ENCODE data around the gene HUS1. TPM values are rescaled to one million over a fixed set of nuclear protein-coding genes. Genes with fewer than 3 reads are reported as not detected.
"Not testable (repeated sequence)": the region's sequence is repeated elsewhere in the genome, so short reads cannot be mapped to it uniquely, and the experiment has no call there.

Gene HUS1
- total and polyA plus RNA-seq, 3 donors from 2014 or later = 18.4 to 40.3 (median 39.4) TPM

DNA sequence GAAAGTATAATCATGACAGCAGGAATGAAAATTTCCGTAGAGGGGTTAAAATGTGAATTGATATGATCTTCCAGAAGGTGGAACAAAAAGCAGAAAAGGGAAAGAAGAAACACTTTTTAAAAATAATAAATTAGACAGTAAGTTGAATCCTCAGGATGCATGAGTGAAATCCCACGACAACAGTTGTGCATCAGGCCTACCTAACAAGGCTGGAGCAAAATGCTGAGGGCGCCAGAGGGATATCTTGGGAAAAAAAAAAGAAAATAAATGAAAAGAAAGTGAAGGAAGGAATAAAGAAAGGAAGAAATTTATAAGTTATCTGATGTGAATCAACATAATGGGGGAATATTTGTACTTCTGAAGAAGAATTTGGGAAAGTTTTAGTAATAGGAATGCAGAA lies 13.0 kb upstream of the HUS1 start:
- H3K27me3 ChIP-seq = no peaks in the 10 kb centered on the region
- intact Hi-C loops (cut with DNase I; ENCODE audit: low total_unique reads) = no loop called here
- WGBS, 2 donors = 62 to 76% methylated on average over 3 of the region's 3 CpGs
- TF ChIP-seq POLR2A (IDR thresholded peaks at IDR 0.05) = no peak
- TF ChIP-seq, protein P1, sequence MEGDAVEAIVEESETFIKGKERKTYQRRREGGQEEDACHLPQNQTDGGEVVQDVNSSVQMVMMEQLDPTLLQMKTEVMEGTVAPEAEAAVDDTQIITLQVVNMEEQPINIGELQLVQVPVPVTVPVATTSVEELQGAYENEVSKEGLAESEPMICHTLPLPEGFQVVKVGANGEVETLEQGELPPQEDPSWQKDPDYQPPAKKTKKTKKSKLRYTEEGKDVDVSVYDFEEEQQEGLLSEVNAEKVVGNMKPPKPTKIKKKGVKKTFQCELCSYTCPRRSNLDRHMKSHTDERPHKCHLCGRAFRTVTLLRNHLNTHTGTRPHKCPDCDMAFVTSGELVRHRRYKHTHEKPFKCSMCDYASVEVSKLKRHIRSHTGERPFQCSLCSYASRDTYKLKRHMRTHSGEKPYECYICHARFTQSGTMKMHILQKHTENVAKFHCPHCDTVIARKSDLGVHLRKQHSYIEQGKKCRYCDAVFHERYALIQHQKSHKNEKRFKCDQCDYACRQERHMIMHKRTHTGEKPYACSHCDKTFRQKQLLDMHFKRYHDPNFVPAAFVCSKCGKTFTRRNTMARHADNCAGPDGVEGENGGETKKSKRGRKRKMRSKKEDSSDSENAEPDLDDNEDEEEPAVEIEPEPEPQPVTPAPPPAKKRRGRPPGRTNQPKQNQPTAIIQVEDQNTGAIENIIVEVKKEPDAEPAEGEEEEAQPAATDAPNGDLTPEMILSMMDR (IDR thresholded peaks at IDR 0.05) = no peak
- no peak overlapping the region for H3K4me3 ChIP-seq
- H3K9me3 ChIP-seq = no peaks in the 10 kb centered on the region
- DNase-seq = no peak
- no peaks in the 10 kb centered on the region for H3K36me3 ChIP-seq (ENCODE audit: low read depth, missing control alignments)
- H3K4me1 ChIP-seq = no peaks in the 10 kb centered on the region
- H3K27ac ChIP-seq = peak overlapping the region; percentile 50 to 65

DNA sequence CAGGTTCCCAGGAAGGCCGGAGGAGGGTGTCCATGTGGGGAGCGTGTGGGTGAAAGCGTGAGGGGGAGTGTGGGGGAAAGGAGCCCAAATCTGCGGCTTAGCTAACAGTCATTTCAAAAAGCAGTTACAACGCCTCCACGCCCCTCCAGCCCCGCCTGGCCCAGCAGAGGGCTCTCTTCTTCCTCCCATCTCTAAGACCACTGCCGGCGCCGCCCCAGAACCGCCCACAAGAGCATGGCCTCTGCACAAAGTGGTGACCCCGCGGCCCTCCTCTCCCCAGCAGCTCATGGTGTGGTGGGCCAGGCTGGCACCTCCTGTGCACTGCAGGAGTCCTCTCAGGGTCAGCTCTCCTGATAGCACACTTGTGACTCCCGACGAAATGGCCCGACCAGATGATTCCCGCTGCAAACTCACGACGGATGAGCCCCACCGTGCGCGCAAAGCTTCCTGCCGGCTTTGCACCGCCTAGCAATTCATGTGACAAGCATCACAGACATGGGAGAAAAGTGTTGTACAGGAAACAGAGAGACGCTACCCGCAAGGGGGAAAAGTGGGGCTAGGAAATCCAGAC lies 12.4 kb upstream of the HUS1 start:
- intact Hi-C loops (cut with DNase I; ENCODE audit: low total_unique reads) = no loop called here
- H3K4me1 ChIP-seq = no peaks in the 10 kb centered on the region
- H3K27me3 ChIP-seq = no peaks in the 10 kb centered on the region
- H3K36me3 ChIP-seq (ENCODE audit: low read depth, missing control alignments) = no peaks in the 10 kb centered on the region
- peak overlapping the region; percentile 42 to 68 for H3K4me3 ChIP-seq
- DNase-seq = peak; percentile 93
- peak overlapping the region; percentile 50 to 65 for H3K27ac ChIP-seq
- TF ChIP-seq POLR2A (IDR thresholded peaks at IDR 0.05) = no peak
- TF ChIP-seq, protein P1 (IDR thresholded peaks at IDR 0.05) = peak; percentile 9 to 44 (median 35)
- 6 to 7% methylated on average over 26 of the region's 26 CpGs for WGBS, 2 donors
- no peaks in the 10 kb centered on the region for H3K9me3 ChIP-seq

GRCh38 chr7:47991270-47991669 lies 11.9 kb upstream of the HUS1 start:
- intact Hi-C loops (cut with DNase I; ENCODE audit: low total_unique reads) = no loop called here
- Histone ChIP-seq H3K4me1 (no peaks in the 10 kb centered on the region), H3K4me3 (peak overlapping the region; percentile 42 to 68), H3K36me3 (ENCODE audit: low read depth, missing control alignments) (no peaks in the 10 kb centered on the region), H3K9me3 (no peaks in the 10 kb centered on the region), H3K27me3 (no peaks in the 10 kb centered on the region), H3K27ac (peak overlapping the region; percentile 50 to 65)
- TF ChIP-seq, protein P1 (IDR thresholded peaks at IDR 0.05) = no peak
- TF ChIP-seq POLR2A (IDR thresholded peaks at IDR 0.05) = no peak
- 51 to 53% methylated on average over 1 of the region's 1 CpG for WGBS, 2 donors
- DNase-seq = no peak

DNA sequence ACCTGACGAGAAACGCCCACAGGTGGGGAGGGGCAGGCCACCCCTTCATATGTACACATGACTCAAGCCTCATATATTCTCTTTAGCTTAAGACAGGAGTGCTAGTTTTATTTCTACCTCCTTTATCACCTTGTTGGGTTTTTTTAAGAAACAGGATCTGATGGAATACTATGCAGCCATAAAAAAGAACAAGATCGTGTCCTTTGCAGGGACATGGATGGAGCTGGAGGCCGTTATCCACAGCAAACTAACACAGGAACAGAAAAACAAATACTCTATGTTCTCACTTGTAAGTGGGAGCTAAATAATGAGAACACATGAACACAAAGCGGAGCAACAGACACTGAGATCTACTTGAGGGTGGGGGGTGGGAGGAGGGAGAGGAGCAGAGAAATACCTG lies 11.2 kb upstream of the HUS1 start:
- Histone ChIP-seq H3K27ac (no peak overlapping the region), H3K4me3 (no peak overlapping the region), H3K27me3 (no peaks in the 10 kb centered on the region), H3K36me3 (ENCODE audit: low read depth, missing control alignments) (no peaks in the 10 kb centered on the region), H3K4me1 (no peaks in the 10 kb centered on the region), H3K9me3 (no peaks in the 10 kb centered on the region)
- WGBS, 2 donors = 90 to 95% methylated on average over 5 of the region's 5 CpGs
- no peak for TF ChIP-seq POLR2A (IDR thresholded peaks at IDR 0.05)
- TF ChIP-seq, protein P1 (IDR thresholded peaks at IDR 0.05) = no peak
- DNase-seq = no peak
- intact Hi-C loops (cut with DNase I; ENCODE audit: low total_unique reads) = no loop called here

DNA sequence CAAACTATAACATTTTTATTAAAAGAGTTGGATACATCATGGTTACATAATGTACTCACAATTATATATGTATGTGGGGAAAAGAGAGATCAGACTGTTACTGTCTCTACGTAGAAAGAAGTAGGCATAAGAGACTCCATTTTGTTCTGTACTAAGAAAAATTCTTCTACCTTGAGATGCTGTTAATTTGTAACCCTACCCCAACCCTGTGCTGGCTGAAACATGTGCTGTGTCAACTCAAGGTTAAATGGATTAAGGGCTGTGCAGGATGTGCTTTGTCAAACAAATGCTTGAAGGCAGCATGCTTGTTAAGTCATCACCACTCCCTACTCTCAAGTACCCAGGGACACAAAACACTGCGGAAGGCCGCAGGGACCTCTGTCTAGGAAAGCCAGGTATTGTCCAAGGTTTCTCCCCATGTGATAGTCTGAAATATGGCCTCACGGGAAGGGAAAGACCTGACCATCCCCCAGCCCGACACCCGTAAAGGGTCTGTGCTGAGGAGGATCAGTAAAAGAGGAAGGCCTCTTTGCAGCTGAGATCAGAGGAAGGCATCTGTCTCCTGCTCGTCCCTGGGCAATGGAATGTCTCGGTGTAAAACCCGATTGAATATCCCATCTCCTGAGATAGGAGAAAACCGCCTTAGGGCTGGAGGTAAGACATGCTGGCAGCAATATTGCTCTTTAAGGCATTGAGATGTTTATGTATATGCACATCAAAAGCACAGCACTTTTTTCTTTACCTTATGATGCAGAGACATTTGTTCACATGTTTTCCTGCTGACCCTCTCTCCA lies 10.4 kb upstream of the HUS1 start:
- H3K4me1 ChIP-seq; H3K4me3 ChIP-seq; H3K9me3 ChIP-seq; H3K36me3 ChIP-seq (ENCODE audit: low read depth, missing control alignments); H3K27ac ChIP-seq; intact Hi-C loops (cut with DNase I; ENCODE audit: low total_unique reads); H3K27me3 ChIP-seq; DNase-seq: not testable (repeated sequence)
- WGBS, 2 donors = 70 to 77% methylated on average over 10 of the region's 10 CpGs

All from testis (tissue), 3 donors.